Brain pericyte (primary cell): Measurements from ENCODE around the gene D2HGDH.
"Not testable (repeated sequence)": the region's sequence is repeated elsewhere in the genome, so short reads cannot be mapped to it uniquely, and the experiment has no call there.

Source experiments
- DNase-seq: peaks from one replicate; pipeline ENCODE4 v3.0.0-alpha.2; 2012; ENCODE audit warnings: low read depth, low spot score

The D2HGDH gene

DNA sequence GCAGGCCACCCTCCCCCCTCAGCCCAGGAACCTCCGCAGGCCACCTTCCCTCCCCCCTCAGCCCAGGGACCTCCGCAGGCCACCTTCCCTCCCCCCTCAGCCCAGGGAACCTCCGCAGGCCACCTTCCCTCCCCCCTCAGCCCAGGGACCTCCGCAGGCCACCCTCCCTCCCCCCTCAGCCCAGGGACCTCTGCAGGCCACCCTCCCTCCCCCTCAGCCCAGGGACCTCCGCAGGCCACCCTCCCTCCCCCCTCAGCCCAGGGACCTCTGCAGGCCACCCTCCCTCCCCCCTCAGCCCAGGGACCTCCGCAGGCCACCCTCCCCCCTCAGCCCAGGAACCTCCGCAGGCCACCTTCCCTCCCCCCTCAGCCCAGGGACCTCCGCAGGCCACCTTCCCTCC, 71.8 kb downstream of the D2HGDH start:
- not testable (repeated sequence) for DNase-seq

DNA sequence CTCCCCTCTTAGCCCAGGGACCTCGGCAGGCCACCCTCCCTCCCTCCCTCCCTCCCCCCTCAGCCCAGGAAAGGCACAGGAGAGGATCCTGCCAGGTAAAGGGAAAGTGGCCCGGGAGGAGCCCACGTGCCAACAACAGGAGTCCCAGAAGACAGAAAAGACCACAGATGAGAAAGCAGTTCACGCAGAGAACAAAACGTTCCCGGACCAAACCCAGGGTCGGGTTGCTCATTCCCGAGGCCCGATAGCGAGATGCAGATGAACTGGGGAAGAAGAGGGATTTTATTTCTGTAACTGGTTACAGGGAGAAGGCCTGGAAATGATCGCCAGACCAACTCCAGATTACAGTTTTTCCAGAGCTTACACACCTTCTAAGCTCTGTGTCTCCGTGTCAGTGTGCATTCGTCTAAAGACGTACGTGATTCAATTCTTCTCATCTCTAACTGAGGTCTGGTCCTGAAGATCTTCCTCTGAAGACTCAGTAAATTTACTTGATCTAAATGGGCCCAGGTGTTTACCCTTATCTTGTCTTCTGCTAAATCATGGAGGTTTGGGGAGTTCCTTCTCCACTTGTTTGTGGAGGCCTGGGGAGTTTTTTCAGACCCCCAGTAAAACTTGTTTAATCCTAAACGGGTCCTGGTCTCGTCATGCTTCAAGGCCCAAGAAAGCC, 73.8 kb downstream of the D2HGDH start:
- DNase-seq: no peak

DNA sequence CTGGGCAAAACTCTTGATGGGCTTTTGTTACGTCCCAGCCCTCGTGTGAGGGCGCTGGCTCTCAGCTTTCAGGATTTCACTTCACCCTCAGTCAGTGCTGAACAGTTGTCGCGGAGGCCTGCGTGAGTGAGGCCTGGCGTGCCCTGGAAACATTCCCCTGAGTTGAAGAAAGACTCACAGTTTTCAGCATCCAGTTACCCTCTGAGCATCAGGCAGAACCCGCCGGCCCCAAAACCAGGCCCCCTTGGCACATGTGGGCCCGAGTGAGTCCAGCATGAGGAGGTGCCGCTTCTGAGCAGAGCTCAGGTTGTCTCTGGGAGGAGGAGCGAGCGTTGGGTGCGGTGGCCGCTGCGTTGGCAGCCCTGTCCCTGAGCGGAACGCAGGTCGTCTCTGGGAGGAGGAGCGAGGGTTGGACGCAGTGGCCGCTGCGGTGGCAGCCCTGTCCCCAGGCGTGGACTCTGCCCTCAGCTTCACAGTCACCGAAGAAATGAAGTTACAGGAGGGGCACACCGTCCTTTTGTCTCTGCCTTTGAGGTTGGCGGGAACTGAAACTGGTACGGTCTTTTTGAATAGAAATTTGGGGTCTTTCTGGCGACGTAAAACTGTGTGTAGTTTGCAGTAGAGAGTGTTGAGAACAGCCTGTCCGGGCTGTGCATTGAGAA, 74.4 kb downstream of the D2HGDH start, which contains the start of gene NEU4:
Gene NEU4 (plus strand): TSS at position 473 of the 662 bp plus-strand sequence. CDS start 5,292 bp downstream, outside the sequence.
- DNase-seq: no peak

DNA sequence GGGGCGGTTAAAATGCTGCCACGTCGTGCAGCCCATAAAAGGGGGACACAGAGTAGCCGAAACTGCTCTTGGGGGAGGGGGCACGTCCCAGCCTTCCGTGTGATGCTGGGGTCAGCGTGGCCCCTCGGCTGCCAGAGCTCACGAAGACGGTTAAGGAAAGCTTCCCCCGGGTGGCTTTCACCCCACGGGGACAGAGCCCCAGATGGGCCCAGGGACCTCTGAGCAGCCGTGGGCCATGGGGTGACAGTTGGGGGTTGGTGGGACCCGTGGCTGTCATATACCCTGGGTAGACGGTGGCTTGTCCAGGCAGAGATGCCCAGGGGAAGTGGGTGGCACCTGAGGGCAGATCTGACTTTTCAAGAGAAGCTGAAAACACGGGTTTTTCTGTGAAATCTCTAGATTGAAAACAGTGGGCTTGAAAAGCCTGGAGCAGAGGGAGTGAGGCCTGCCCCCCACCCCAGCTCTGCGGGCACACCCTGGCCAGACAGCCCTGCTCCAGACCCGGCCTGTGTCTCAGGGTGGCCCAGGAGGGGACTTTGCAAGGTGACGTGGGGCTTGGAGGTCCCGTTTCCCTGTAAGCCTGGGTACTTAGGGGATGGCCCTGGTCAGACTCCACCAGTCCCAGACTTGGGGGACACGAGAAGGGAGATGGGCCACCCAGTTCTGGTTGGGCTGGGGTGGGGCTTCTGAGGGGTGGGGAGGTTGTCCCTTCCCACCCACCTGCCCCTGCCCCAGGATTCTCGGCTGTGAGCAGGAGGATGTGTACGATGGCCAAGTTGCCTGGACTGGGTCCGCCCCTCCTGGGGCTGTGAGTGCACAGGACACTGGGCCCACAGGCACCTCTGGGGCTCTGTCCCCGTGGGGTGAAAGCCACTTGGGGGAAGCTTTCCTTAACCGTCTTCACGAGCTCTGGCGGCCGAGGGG, 75.2 kb downstream of the D2HGDH start:
- DNase-seq: no peak

DNA sequence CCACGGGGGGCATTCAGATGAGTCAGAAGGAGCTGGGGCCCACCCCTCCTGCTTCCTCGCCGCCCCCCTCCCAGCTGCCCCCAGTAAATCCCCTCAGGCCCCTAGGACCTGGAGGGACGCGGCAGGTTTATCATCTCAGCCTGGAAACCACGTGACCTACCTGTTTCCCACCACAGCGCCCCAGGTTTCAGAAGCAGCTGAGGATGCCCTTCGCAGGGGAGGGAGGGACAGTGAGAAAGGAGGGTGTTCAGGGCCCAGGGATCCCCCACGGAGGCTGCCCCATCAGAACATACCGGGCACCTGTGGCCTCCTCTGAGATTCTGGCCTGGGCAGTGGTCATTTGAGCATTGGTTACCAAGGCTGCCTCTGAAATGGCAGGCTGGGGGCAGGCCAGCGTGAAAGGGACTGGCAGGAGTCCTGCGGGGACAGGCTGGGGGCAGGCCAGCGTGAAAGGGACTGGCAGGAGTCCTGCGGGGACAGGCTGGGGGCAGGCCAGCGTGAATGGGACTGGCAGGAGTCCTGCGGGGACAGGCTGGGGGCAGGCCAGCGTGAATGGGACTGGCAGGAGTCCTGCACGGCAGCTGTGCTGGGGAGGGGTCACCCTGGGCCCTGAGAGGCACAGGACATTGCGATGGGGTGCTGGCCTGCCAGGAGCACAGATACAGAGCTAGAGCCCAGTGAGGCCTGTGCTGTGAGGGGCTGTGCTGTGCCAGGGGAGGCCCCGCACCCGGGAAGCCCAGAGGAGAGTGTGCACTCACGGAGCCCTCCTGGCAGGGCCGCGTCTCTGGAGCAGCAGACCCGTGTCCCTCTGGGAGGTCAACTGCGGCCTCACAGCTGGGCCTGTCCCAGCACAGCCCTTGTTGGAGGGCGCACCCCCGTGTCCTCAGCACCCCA, 76.1 kb downstream of the D2HGDH start:
- DNase-seq: no peak

DNA sequence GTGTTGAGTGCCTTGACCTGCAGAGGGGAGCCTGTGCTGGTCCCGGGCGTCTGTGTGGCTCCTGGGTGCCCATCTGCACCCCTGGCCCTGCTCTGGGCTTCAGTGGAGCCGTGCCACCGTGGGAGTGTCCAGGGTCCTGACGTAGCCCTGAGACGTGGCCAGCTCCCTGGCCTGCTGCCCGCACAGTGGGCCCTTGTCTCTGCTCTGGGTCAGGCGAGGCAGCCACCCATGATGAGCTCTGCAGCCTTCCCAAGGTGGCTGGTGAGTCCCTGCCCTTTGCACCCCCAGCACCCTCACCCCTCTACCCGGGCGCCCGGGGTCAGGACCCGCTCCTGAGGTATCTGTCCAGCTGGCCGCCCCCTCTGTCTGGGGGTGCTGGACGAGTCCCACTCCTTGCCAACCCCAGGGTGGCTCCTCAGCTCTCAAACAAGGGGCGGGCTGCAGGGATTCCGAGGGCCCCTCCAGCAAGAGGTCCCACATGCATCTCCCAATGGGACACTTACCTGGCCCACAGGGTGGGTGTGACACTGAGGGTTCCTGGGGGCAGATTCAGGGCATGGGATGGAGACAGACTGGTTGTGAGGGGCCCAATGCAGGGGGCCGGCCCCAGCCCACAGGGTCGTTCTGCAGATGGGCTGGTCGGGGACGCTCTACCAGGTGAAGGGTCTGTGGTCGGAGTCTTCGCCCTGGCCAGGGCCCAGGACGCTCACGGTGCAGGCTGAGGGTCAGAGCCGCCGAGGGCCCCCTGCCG, 76.9 kb downstream of the D2HGDH start:
- DNase-seq: no peak

DNA sequence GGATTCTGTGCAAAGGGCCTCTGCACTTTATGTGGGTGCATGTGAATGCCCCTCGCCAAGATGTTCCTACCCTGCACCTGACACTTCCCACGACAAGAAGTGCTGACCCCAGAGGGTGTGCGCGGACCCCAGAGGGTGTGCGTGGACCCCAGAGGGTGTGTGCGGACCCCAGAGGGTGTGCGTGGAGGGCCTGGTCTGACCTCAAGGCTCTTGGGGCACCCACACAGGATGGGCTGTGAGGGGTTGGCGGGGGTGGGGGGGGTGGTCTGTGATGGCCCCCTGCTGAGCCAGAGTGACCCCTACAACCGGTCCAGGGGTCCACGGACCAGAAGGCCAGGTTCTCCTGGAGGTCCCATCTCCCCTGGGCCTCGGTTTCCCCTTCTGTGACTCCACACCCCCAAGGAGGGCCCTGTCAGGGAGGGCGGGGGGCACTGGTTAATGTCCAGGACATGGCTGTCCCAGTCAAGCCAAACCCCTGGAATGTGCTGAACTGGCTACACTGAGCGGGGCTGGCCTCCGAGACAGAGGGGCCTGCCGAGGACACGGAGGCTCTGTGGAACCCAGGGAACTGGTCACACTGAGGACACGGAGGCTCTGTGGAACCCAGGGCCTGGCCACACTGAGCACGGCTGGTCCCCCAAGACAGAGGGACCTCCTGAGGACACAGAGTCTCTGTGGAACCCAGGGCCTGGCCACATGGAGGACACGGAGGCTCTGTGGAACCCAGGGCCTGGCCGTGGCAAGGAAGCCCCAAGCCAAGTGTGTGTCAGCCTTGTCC, 77.7 kb downstream of the D2HGDH start:
- no peak for DNase-seq

DNA sequence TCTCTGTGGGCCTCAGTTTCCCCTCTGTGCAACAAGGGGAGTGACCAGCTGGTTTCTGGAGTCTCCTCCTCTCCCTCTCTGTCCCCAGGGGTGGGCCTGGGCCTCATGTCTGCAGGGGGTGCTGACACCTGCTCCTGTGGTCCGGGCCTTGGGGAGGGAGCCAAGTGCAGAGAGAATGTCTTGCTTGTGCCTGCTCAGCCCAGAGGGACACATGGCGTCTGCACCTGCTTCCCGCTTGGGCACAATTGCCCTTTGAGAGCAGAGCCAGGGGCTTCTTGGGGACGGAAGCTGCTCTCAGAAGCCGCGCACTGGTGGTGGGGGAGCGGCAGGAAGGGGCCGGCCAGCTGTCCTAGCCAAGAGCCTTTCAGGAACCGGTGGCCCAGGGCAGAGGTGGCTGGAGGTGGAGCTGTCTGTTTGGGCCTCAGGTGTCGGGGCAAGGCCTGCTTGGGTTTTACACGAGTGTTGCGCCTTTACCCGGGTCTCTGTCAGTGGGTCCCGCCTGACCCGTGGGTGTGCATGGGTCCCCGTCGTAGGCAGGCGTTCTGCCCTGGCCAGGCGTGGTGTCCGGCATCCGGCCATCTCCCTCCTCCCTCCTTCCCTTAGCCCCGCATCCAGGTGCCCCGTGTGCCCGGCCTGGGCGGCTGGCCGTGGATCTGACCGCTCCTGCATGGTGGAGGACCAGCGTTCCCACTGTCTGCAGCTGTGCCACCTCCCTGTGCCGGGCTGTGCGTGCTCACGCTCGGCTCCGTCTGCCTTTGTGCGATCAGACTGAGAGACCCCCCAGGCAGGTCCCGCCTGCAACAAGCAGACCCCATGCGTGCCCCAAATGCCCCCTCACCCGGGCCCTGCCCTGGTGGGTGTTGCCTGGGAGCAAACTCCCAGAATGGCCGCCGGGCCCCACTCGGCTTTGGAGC, 78.6 kb downstream of the D2HGDH start:
- no peak for DNase-seq

DNA sequence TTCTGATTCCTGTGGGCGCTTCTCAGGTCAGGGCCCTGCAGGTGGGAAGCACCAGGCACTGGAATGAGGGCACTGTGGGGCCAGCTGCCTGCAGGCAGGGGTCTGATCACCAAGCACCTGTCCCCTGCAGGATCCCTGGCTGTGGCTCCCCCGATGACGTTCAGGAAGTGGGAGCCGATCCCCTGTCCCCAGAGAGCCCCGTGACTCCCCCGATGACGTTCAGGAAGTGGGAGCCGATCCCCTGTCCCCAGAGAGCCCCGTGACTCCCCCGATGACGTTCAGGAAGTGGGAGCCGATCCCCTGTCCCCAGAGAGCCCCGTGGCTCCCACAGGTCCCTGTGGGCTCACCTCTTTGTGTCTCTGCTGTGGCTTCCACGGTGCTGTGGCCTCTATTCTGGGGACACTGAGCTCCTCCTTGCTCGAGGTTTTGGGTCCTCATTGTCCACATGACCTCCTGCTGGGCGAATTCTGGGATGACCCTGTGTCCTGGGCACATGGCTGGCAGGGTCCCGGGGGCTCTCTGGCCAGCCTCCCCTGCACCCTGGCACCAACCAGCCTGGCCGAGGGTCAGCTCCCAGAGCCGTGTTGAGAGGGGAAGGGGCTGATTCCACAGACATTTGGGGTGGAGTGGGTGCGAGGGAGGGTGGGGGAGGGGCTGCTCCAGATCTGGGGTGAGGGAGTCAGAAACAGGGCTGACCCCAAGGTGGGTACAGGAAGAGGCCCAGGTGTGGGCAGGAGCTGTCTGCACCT, 79.4 kb downstream of the D2HGDH start:
- DNase-seq: no peak

DNA sequence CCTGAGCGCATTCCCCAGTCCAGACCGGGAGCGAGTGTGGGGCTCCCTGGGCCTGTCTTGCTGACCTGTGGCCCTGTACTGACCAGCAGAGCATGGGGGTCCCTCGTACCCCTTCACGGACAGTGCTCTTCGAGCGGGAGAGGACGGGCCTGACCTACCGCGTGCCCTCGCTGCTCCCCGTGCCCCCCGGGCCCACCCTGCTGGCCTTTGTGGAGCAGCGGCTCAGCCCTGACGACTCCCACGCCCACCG, 79.9 kb downstream of the D2HGDH start:
- no peak for DNase-seq

DNA sequence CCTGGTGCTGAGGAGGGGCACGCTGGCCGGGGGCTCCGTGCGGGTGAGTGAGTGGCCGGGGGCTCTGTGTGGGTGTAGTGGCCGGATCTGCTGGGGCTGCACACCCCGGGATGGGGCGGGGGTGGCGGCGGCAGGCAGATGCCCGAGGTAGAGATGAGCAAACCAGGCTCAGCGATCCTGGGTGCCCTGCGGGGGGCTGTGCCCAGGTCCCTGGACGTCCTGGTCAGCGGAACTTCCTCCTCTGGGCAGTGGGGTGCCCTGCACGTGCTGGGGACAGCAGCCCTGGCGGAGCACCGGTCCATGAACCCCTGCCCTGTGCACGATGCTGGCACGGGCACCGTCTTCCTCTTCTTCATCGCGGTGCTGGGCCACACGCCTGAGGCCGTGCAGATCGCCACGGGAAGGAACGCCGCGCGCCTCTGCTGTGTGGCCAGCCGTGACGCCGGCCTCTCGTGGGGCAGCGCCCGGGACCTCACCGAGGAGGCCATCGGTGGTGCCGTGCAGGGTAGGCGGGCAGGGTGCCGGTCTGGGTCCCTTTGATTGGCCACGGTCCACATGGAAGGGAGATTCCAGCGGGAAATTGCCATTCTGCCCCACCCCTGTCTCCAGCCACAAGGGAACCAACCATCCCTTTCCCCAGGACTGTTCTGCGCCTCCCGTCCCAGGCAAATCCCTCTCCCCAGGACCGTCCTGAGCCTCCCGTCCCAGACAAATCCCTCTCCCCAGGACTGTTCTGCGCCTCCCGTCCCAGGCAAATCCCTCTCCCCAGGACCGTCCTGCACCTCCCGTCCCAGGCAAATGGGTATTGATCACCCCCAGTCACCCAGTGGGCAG, 80.4 kb downstream of the D2HGDH start:
- DNase-seq: no peak

DNA sequence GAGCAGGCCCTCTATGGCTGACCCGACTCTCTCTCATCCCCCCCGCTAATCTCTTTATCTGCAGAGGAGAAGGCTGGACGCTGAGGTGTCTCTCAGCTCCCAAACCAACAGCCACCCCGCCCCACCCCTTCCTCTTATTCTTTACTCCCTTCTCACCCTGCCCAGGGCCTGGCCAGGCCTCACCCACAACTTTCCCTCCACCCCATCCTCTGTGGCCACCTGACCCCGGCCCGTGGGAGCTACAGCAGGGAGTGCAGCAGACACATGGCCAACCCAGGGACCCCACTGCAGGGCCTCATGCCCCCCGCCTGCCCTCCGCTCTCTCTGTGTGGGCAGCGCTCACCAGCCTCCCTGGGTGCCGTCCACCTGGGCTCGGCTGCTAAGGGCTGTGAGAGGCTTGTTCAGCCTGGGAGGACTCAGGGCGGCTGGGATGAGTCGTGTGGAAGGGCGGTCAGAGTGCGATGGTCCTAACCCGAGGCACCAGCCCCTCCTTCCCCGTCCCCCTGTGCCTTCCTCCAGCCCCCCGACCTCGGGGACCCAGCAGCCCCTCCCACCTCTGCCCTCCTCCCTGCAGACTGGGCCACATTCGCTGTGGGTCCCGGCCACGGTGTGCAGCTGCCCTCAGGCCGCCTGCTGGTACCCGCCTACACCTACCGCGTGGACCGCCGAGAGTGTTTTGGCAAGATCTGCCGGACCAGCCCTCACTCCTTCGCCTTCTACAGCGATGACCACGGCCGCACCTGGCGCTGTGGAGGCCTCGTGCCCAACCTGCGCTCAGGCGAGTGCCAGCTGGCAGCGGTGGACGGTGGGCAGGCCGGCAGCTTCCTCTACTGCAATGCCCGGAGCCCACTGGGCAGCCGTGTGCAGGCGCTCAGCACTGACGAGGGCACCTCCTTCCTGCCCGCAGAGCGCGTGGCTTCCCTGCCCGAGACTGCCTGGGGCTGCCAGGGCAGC, 81.3 kb downstream of the D2HGDH start:
- no peak for DNase-seq

DNA sequence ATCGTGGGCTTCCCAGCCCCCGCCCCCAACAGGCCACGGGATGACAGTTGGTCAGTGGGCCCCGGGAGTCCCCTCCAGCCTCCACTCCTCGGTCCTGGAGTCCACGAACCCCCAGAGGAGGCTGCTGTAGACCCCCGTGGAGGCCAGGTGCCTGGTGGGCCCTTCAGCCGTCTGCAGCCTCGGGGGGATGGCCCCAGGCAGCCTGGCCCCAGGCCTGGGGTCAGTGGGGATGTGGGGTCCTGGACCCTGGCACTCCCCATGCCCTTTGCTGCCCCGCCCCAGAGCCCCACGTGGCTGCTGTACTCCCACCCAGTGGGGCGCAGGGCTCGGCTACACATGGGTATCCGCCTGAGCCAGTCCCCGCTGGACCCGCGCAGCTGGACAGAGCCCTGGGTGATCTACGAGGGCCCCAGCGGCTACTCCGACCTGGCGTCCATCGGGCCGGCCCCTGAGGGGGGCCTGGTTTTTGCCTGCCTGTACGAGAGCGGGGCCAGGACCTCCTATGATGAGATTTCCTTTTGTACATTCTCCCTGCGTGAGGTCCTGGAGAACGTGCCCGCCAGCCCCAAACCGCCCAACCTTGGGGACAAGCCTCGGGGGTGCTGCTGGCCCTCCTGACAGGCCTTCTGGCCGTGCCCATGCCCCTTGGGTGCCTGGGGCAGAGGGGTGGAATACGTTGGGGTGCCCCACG, 82.1 kb downstream of the D2HGDH start:
- DNase-seq: no peak

DNA sequence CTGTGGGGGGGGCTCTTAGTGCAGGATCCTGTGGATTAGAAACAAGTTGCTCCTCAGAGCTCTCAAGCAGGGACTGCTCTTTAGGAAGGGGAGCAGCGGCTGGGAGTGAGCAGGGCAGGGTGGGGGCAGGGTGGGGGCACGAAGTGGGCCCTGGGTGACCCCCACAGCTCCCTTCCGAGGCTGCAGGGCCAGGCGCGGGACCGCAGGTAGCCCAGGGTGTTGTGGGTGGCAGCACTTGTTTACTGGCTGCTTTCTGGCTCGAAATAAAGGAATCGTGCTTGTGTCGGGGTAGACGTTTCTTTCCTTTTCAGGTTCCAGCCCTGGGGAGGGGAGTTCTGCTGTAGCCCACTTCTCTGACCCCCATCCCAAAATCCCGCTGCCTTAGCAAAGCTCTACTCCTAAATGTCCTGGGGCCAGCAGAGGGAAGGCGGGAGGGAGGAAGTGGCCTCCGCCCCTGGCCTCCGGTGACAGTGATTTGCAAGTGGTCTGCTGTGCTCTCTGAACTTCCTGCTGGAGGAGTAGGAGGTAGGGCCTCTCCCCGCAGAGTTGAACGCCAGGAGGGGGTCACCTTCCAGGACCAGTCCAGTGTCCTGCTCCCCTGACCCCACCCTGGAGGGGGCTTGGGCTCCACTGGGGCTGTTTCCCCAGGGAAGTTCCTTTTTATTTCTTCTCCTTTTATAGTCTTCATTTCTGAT, 82.8 kb downstream of the D2HGDH start:
- DNase-seq: no peak

DNA sequence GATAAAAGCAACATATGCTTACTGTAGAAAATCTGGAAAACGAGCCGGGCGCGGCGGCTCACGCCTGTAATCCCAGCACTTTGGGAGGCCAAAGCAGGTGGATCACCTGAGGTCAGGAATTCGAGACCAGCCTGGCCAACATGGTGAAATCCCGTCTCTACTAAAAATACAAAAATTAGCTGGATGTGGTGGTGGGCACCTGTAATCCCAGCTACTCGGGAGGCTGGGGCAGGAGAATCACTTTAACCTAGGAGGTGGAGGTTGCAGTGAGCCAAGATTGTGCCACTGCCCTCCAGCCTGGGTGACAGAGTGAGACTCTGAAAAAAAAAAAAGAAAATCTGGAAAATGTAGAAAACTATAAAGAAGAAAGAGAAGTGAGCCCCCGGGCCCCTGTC, 83.4 kb downstream of the D2HGDH start:
- not testable (repeated sequence) for DNase-seq
